Adipose tissue (tissue), 3 donors: ENCODE data around the gene EEF1E1. TPM values are rescaled to one million over a fixed set of nuclear protein-coding genes. Genes with fewer than 3 reads are reported as not detected.

Source experiments
- polyA plus RNA-seq, 3 donors: library from polyadenylated mRNA; stranded (reverse); fragments of 200-250 nt; gene quantifications; one replicate each; pipeline ENCODE4 v1.2.3, GENCODE V29; 2013
- donor health status: healthy with polysubstance abuse.
- donor health status: Bipolar disorder and iron deficiency.
- donor health status: healthy.

EEF1E1 gene
- polyA plus RNA-seq, 3 donors: 19.9 to 25.5 (median 22.5) TPM

Other genes starting within 250 kb of the EEF1E1 start
- gene TXNDC5, start 191.8 kb downstream of the EEF1E1 start, polyA plus RNA-seq: 100 to 1,000 TPM in 2 of 3 donors, 10 to 100 TPM in 1; 88.6 to 123 (median 105) TPM
- 10 to 100 TPM in 1 of 3 donors, 1 to 10 TPM in 2; 3.1 to 10.3 (median 5.0) TPM for gene BLOC1S5, start 38.2 kb downstream of the EEF1E1 start, polyA plus RNA-seq